GM19193 (cell line): Measurements from ENCODE around the gene MYCL.

Experiments
- POLR2A ChIP-seq: IDR thresholded peaks from 4 replicates; pipeline ENCODE4 v1.6.1; 2011; ENCODE audit not compliant: insufficient read depth, insufficient read length; ENCODE audit errors: extremely low read depth

Gene MYCL

DNA sequence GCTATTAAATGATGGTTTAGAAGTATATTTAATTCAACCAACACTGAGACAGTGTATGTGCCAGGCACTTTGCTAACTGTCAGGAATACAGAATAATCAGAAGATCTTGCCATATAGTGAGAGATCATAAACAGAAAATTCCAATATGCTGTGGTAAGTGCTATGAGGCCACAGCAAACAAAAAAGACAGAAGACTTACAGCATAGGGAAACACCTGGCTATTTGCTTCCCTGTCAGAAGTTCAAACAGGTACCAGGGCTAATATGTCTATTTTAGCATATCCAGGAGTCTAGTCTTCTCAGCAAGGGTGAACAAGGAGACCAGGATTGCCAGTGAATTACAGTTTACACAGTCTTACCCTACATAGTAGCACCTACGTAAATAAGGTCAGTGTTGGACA, 48.8 kb downstream of the MYCL start:
- TF ChIP-seq POLR2A: no peak

DNA sequence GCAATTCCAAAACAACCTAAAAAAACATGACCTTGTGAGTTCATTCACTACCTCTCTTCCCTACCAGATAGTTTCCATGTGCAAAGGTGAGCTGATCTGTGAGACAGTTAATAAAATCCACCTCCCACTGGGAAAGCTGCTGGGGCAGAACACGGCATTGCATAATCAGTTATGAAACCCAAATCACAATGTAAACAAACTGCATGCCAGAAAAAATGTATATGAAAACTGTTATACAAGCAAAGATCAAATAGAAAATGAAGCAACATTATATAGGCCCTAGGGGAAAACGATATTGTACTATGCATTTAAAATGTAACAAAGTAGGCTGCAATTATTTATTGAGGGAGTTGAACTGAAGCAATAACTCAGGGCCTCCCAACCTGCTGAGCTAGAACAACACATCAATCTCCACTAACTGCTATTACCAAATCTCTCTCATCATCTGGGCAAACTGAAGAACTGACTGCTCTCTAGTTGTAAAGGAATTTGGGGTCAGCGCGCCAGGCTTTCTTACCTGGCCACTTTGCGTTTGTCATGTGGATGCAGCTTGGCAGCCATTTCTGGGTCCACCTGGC, 49.4 kb downstream of the MYCL start:
- no peak for TF ChIP-seq POLR2A

DNA sequence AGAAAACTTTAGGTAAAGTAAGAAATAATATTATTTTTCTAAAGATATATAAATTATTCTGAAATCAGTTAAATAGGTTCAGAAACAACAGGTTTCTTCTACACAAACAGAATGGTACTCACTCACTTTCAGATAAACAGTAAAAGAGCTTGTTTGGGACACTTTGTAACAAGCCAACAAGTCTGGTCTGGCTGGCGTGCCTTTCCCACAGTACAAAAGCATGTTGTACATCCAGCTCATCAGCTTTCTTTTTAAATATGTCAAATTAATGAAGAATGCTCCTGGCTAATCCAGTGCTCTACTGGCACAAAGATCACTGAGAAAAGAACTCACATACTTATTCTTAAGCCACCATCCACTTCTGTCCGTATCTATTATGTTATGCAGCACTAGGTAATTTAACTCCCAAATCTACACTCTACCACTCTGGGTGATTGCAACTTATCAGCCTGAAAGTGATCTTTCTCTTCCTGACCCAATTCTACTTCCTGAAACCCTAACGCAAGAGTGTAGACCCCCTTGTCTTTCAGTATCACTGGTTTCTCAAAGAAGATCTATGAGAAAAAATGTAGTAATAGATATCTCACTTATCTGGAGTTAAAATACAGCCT, 51.0 kb downstream of the MYCL start:
- TF ChIP-seq POLR2A: no peak

DNA sequence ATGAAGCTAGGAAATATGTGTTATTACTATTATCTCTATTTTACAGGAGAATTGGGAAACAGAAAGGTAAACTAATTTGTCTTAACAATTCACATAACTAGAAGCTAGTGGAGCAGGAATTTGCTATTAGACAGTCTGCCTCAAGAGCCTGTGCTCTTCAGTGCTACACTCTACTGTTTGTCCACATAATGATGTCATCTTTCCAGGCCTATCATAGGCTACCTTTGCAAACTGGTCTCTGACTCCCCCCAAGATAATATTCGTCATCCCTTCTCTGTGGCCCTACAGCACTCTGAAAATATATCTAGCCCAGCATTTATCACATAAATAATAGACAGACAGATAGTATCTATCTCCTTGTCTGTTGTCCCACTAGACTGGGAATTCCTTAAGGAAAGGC, 52.5 kb downstream of the MYCL start:
- TF ChIP-seq POLR2A: no peak

DNA sequence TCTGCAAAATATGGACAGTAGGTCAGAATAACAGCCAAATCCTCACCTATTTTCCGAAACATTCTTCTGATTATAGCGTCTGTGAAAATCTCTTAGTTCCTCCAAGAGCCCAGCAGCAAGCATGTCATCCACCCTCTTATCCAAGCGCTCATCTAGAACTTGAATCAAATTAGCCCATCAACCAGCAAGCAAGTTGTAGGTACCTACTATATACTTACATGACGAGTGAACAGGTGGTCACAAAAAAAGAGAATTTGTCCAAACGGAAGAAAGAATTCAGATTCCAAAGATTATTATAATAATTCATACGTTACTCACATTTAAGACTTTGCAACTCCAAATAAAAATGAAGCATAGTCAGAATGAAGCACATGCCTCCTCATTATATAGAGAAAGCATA, 53.8 kb downstream of the MYCL start:
- TF ChIP-seq POLR2A: no peak

DNA sequence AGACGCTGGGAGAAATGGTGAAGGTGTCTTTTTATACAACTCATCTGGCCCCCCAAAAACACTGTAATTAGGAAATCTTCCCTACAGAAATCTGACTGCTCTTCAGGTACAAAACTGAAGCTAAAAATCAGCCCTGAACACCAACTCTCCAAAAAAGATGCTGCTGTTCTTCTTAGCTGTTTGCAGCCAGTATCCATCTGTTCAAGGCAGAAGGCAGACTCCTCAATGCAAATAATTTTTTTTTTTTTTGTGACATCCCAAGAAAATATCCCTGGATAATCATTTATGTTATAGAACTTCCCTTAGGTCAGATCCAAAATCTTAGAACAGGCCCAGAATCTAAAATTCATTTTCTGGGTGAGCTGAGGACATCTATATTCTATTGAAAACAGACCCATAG, 54.9 kb downstream of the MYCL start:
- no peak for TF ChIP-seq POLR2A

DNA sequence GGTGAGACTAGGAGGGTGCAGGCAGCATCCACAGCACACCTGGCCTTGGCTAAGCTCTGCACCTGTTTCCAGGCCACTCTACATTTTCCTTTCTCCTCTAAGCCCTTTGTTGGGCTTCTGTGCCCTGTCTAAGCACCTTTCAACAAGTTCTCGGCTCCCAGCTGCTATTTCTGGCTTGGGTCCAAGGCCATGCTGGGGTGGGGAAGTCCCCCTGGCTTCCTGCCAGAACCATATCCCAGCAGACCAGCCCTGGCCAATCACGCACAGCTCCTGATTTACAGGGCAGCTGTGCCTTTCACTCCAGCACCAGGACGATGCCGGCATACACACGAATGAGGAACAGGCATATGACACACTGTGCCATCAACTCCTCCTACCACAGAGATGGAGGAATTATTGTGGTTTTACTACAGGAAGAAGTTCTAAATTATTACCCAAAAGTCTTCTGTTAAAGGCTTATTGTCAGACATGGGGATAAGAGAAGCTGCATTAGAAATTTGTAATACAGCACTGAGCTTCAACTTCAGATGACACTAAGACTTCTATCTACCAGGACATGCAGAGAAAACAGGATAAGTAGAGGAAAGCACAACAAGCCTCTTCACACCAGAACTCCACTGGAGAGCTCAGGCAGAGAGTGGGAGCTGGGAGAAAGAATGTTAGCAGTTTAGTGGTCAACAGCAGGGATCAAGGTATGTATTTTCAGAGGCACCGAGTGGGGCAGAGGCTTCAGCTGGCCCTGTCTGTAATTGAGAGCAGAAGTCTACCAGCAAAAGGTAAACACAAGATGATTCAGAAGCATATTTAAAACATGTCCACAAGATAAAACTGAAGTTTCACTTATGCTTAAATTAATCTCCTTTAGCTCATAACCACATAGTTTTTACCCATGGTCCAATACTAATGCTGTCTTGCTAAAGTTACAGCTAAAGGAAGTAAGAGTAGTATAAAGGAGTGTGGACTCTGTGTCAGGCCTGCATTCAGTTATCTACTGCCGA, 55.8 kb downstream of the MYCL start:
- TF ChIP-seq POLR2A: no peak
